Measurements from ENCODE around the gene CCSER1. TPM values are rescaled to one million over a fixed set of nuclear protein-coding genes. Genes with fewer than 3 reads are reported as not detected.

Gene CCSER1
- total RNA-seq, 1 experiment from 2014 or later: 0.05 TPM

GRCh38 chr4:90254357-90254756 is 127.2 kb downstream of the CCSER1 start:
- POLR2A ChIA-PET: no interaction called here
- Histone ChIP-seq H3K27ac (ENCODE audit: low read length) (no peak overlapping the region), H3K4me3 (ENCODE audit: low read depth in 2 of 2, low read length in 2 of 2) (no peak overlapping the region), H3K4me1 (ENCODE audit: control insufficient read depth, insufficient read depth, low read length) (no peaks in the 10 kb centered on the region), H3K9me3 (ENCODE audit: control insufficient read depth, insufficient read depth, low read depth, low read length) (no peaks in the 10 kb centered on the region), H3K27me3 (ENCODE audit: control insufficient read depth, insufficient read depth, low read length) (no peaks in the 10 kb centered on the region), H3K36me3 (ENCODE audit: control insufficient read depth, insufficient read depth, low read length) (no peaks in the 10 kb centered on the region)
- no peak for TF ChIP-seq TCF7L2 (IDR thresholded peaks at IDR 0.05; ENCODE audit: low read depth, low read length)
- no peak for TF ChIP-seq POLR2AphosphoS5 (IDR thresholded peaks at IDR 0.05; ENCODE audit: low read depth, low read length)
- TF ChIP-seq SIN3A (IDR thresholded peaks at IDR 0.05; ENCODE audit: borderline replicate concordance, insufficient read depth, low read depth, low read length): no peak
- no peak for TF ChIP-seq CTCF (IDR thresholded peaks at IDR 0.05)
- no peak for TF ChIP-seq REST (IDR thresholded peaks at IDR 0.05; ENCODE audit: insufficient read depth in 1 of 2, low read depth in 2 of 2, low read length in 1 of 2)
- DNase-seq (ENCODE audit: low read depth, low spot score): no peak
- no TSS peak for BruUV-seq (replicated peaks)
- CTCF ChIA-PET: no interaction called here
- intact Hi-C loops (cut with micrococcal nuclease; ENCODE audit: unreplicated experiment): no loop called here
- in situ Hi-C loops (cut with HindIII; ENCODE audit: low pct_unique_long_range_greater_than_20kb, low sequenced_read_pairs): no loop called here
- ATAC-seq: no peak

- no peaks in the 10 kb centered on the region for H3K27me3 ChIP-seq (ENCODE audit: control insufficient read depth, insufficient read depth, low read length)
- intact Hi-C loops (cut with micrococcal nuclease; ENCODE audit: unreplicated experiment): no loop called here
- ChIA-PET CTCF (no interaction called here), POLR2A (no interaction called here)
- no peak for TF ChIP-seq TCF7L2 (IDR thresholded peaks at IDR 0.05; ENCODE audit: low read depth, low read length)
- no peak for TF ChIP-seq REST (IDR thresholded peaks at IDR 0.05; ENCODE audit: insufficient read depth in 1 of 2, low read depth in 2 of 2, low read length in 1 of 2)
- no peak for TF ChIP-seq SIN3A (IDR thresholded peaks at IDR 0.05; ENCODE audit: borderline replicate concordance, insufficient read depth, low read depth, low read length)
- TF ChIP-seq CTCF (IDR thresholded peaks at IDR 0.05): no peak
- TF ChIP-seq POLR2AphosphoS5 (IDR thresholded peaks at IDR 0.05; ENCODE audit: low read depth, low read length): no peak
- H3K4me3 ChIP-seq (ENCODE audit: low read depth in 2 of 2, low read length in 2 of 2): no peak overlapping the region
- H3K9me3 ChIP-seq (ENCODE audit: control insufficient read depth, insufficient read depth, low read depth, low read length): no peaks in the 10 kb centered on the region
- no TSS peak for BruUV-seq (replicated peaks)
- no peak overlapping the region for H3K27ac ChIP-seq (ENCODE audit: low read length)
- ATAC-seq: no peak
- no peaks in the 10 kb centered on the region for H3K36me3 ChIP-seq (ENCODE audit: control insufficient read depth, insufficient read depth, low read length)
- no peak for DNase-seq (ENCODE audit: low read depth, low spot score)
- H3K4me1 ChIP-seq (ENCODE audit: control insufficient read depth, insufficient read depth, low read length): no peaks in the 10 kb centered on the region
- in situ Hi-C loops (cut with HindIII; ENCODE audit: low pct_unique_long_range_greater_than_20kb, low sequenced_read_pairs): no loop called here
These were observed 147.0 kb downstream of the CCSER1 start for GRCh38 chr4:90274175-90274574.
